NCI-H226 (cell line): ENCODE measurements around the gene NMT1.

Source experiments
- DNase-seq: peaks from one replicate; pipeline ENCODE4 v3.0.0-alpha.2; 2015

The NMT1 gene

DNA sequence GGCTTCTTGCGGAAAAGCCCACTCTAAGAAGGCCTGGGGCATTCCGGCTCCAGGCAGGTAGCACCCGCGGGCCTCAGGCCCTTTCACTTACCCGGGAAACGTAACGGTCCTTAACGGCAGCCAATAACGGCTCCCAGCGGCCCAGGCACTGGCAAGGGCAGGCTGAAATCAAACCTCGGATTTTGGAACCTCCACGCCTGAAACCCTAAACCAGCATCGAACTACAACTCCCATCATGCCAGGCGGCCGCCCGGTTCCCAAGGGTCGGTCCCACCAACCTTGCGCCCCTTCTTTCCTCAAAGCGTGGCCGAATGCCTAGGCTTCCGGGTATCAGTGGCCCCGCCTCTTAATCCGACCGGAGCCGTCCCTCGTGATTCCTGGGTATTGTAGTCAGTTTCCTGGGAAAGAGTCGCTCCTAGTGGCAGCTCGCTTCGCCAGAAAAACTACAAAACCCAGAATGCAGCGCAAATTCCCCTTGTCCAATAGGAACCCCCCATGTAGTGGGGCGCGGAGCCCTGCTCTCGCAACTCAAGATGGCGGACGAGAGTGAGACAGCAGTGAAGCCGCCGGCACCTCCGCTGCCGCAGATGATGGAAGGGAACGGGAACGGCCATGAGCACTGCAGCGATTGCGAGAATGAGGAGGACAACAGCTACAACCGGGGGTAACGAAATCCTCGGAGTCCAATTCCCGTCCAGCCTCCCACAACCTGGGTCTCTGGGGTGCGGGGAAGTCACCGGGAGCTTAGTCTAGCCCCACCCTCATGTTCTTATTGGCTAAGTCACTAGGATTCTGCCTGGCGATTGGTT, at the start of gene NMT1:
NMT1 (plus strand) TSS at position 521 of the 809 bp plus-strand sequence; CDS start at position 534, 13 bp downstream.
- DNase-seq: peak; percentile 99

DNA sequence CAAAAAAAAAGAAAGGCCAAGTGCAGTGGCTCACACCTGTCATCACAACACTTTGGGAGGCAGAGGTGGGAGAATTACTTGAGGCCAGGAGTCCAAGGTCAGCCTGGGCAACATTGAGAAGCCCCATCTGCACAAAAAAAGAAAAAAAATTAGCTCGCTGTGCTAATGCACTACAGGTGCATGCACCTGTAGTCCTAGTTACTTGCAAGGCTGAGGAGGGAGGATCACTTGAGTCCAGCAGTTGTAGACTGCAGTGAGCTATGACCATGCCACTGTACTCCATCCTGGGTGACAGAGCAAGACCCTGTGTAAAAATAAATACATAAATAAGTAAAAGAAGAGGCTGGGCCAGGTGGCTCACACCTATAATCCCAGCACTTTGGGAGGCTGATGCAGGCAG, 49.4 kb upstream of the NMT1 start:
- no peak for DNase-seq

DNA sequence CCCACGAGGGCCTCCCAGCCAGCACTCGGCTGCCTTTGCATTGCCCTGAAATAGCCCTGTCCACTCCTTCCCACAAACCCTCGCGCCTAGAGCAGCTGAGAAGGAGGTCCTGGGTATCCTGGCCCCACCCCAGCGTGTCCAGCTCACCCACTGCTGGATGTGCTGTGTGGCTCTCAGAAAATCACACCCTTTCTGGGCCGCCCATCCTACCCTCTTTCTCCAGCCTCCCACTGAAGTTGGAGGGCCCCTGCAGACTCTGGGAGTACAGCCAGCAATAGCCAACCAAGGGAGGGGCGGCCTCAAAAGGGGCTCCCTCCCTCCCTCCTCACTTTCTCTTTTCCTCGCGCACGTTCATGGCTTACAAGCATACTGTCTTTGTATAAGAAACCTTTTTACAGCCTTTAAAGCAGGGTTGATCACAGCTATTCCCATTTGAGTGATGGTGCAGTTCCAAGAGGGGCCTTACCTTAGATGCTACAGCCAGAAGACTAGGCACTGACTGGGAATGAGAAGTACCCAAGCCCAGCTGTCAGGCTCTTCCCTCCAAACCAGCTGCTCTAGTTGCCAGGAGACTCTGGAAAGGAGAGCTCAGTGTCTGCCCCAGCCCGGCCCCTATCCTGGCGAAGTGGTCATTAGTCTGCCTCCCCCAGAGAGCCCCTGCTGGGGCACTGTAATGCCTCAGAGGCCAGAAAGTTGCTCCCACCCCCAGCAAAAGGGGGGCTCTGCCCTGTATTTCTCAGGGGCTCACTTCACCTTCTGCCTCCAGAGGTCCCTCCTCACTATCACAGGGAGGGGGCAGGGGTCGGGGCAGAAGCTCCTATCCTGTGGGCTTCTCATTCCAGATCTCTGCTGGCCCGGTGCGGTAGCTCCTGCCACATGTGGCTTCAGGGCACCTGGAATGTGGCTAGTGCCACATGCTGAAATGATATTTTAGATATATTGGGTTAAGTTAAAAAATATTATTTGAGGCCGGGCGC, 47.8 kb upstream of the NMT1 start:
- no peak for DNase-seq

DNA sequence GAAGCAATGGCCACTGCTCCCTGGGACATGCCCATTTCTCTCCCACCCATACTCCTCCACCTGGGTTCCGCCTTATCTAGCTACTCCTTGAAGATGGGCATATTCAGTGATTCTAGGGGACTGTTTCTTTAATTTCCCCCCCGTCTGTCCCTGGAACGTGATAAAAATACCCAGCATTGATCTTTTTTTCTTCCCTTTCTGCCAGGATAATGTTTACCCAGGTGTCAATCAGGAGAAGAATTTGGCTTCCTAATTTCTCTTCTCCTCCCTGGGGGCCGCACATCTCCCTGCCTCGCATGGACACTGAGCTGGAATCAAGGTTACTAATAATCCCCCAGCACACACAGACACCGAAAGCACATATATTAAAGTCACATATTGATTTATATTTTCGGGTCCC, 44.9 kb upstream of the NMT1 start:
- DNase-seq: no peak

DNA sequence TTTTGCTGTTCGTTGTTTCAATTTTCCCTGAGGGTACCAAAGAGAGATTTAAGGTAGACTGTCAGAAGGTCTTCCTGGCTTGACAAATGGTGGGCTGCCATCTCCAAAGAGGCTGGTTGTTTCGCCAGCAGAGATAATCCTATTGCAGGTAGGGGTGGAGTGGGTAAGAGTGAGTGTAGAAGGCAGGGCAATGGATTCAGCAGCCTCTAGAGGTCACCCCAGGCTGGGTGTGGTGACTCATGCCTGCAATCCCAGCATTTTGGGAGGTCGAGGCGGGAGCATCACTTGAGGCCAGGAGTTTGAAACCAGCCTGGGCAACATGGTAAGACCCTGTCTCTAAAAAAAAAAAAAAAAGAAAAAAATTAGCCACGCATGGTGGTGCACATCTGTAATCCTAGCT, 44.3 kb upstream of the NMT1 start:
- DNase-seq: peak; percentile 29

DNA sequence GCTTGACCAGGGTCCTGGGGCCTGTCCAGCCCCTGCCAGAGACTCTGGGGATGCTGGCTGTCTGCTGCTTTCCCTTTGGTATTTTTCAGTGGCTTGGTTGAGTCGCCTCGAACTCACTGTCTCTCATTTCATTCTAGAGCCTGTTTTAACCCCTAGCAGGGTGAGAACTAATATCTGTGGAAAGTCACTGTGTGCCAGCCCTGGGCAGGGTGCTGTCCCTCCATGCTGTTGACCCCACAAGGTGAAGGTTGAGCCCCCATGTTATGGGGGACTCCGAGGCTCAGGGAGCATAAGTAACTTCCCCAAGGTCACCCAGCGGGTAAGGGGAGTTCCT, 42.6 kb upstream of the NMT1 start:
- DNase-seq: no peak

DNA sequence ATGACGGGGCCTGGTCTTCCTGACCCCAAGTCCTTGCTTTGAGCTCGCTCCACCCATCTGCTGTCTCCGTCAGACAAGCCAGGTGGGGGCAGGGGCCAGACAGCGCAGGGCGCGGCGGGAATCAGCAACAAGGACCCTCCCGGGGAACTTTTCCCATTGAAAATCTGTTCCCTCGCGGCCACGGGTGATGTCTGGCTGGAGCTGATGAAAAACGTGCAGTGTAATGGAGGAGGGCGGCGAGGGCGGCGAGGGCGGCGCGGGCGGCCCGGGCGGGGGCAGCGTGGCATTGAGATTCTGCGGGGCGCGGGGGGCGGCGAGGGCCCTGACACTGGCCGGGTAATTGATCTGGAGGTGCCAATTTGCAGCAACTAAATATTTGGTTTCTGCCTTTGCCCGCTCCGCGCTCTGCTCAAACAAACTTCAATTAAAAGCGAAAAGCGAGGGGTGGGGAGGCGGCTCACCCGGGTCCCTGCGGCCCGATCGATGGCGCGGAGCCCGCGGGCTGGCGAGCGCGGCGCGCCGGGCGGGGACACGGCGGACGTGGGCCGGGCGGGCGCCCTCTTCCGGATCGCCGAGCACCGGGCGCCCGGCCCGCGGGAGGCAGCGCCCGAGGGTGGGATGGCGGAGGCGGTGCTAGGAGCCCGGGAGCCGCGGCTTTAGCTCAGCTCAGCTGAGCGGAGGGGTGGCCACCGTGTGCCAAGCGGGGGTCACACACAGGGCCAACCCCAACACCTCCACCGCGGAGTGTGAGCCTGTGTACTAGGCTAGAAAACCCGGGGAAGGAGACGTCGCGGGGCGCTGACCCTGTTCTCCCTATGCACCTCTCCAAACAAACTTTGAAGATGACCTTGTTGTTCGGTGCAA, 42.0 kb upstream of the NMT1 start:
- DNase-seq: peak; percentile 48

DNA sequence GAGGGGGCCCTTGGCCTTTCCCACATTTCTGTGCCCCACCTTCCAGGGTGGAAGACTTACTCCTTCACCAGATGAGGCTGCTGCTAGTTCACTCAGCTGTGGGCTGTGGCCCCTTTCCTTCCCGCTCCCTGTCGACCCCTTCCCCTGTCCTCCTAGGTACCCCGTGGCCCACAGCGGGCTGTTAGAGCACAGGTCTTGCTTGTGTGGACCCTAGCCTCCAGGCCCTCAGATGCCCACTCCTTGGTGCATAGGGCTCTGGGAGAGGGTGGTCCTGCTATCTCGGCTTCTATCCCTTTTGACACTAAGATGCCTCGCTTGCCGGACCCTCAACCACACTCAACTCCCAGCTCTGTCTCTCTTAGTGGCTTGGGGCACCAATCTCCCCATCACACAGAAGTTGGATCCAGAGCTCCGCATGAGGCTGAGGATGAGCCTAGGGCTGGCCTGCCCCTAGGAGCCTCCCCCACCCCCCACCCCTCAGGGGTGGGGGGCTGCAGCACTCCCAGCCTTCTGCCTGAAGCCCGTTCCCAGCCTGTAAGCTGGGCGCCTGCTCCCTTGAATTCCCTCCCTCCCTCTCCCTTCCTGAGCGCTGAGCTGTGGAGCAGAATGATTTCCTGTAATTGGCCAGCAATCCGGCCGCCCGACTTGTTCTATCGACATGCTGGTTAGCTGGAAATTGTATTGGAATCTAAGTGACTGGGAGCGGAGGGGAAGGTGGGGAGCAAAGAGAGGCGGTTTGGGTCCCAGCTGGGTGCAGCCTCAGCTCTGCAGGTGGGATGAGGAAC, 40.6 kb upstream of the NMT1 start:
- no peak for DNase-seq

DNA sequence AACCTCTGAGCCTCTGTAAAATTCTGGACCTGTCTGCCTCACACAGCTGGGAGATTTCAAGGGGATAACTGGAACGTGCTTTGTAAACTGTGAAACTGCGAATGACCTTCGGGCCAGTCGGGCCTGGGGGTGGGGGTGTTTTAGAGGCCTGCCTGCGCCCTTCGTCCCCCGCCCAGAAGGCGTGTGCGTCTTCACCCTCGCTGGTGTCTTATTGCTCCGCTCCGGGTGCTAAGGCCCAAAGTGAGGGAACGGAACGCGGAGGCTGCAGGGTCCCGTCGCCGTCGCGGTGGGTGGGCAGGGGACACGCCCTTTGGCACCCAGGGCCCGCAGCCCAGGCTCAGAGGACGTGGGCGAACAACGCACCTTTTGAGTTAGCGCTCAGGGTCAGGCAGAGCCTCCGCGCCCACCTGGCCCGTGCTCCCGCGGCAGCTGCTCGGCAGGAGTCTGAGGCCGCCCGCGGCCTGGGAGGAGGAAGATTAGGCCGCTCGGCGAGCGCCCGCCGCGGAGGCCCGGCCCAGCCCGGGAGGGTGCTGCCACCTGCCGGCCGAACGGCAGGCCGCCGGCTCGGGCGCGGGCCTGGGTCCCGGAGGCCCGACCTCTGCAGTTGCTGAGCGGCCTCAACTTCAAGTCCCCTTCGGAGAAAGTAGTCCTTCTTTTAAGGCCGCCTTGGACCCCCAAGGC, 39.4 kb upstream of the NMT1 start:
- peak; percentile 36 for DNase-seq

DNA sequence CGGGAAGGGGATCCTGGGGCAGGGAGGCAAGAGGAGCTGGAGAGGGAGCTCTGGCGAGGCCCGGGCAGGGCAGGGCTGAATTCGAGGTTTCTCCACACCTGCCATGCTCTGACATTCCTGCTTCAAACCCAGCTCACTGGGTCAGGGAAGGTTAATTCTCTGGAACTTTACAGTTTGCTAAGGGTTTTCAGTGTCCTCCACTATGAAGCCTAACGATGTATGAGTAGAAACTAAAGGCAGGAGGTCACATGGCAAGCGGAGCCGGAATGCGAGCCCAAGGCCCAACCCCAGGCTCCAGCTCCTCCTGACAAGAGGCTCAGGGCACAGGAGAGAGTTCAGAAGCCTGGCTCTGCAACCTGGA, 38.8 kb upstream of the NMT1 start:
- DNase-seq: no peak

DNA sequence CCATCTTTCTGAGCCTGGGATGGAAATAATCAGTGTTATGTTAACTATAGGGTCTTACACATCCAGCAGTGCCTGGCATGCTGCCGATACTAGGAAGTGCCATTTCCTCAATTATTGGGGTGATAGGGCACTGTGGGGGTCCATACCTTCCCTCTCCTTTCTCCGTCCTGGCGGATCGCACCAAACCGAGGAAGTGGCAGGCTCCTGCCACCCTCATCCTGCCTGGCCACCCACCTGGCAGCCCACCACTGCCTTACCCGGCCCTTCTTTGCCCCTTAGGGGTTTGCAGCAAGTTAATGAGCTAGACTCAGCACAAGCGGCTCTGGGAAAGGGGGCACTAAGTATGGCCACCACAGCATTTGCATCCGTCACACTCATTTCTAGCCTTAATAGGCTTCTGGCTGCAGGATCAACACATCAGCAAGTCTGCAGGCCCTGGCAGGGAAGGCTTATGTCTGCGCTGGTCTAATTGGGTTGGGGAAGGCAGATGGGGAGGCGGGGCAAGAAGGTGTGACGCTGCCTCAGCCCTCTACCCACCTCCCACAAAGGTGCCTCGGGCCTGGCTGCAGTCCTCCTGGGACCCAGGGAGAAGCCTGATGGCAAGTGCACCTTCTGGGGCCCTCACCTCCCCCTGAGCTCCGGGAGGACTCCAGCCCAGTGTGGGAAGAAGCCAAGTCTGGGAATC, 38.3 kb upstream of the NMT1 start:
- DNase-seq: no peak

DNA sequence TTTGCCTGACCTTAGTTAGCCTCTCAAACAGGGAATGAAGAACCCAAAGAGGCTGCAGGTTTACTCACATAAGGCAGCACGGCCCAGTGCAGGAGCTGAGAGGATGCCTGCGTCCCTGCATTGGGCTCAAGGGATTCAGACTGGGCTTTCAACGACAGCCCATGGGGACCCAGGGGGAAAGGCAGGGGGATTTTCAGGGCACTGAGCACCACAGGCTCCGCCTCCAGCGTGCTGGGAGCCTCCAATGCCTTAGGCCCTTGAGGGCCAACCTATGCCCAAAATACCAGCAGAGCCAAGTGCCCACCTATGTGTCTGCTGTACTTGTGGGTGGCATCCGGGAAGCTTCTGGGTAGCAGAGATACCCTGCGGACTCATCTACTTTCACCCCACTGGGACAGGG, 32.0 kb upstream of the NMT1 start:
- DNase-seq: no peak

DNA sequence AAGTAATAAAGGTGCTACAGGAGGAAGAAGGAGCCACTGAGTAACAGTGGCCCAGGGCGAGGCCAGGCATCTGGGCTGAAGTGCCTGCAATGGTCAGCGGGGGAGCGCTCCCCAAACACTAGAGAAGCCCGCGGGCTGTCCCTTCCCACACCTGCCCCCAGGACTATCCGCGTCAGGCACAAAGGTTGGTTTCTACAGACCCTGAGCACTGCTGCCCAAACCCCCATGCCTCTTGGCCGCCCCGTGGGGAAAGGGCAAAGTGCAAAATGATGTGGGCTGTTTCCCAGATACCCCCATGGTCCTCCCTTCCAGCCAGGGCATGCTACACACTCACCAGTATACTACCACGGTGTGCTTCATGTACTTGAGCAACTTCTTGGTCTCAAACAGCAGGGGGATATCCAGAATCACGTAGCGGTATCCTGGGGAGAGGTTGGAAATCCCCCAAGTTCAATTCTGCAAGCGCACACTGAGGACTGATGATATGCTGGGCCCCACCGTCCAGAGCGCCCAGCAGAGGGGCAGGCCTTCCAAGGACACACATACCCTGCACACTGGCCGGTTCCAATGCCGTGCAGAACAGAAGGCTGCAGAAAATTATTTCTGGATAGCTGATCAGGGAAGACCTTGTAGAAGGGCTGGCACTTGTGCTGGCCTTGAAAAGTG, 31.2 kb upstream of the NMT1 start:
- no peak for DNase-seq

DNA sequence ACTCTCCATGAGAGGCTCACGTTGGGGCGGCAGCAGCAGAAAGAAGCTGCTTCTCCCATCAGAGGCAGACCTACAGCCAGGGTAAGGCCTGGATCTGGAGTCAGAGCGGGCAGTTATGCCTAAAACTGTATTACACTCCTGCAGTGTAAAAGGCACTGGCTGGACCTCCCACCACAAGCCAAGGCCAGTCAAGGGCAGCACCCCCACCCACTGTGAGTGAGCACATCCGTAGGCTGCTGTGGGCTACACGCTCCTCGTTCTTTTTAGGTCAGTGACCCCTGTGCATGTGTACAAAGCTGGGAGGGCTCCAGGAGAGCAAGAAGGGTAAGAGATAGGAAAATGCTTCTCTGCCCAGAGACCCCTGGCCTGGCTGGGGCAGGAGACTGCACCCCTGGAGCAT, 30.4 kb upstream of the NMT1 start:
- no peak for DNase-seq

DNA sequence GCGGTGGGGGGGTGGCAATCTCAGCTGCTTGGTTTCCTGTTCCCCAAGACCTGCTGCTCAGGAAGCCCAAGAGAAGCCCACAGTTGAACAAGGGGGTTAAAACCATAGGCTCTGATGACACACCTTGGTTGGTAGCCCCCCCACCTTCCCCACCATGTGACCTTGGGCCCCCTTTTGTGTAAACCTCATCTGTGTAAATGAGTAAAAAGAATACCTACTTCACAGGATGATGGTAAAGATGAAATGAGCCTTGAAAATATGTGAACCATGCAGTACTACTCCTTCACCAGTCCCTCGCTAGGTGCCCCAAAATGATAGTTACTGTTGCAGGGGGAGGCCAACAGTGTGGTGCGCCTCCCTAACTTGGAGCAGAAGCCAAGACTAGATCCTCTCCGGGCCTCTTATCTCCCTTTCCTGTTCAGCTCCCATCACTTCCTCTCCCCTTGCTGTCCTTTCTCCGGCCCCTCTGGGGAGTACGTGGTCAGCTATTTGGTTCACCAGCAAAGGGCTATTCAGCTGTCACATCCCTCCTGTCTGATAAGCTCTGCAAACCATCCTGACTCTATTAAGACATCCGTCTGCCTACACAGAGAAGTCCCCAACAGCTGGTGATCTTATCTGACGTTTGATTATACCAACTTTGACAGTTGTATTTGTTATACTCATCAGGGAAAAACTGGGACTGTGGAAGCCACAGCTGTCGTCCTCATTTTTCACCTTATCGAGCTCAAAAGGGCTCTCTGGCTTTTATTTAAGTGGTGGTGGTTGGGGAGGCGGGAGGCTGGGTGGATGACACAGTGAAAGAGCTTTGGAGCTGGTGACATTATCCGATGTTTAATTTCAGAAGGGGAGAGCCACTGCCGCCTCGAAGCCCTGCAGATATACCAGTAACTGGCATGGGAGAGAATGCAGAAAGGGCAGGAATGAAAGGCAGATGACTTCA, 29.6 kb upstream of the NMT1 start:
- no peak for DNase-seq

DNA sequence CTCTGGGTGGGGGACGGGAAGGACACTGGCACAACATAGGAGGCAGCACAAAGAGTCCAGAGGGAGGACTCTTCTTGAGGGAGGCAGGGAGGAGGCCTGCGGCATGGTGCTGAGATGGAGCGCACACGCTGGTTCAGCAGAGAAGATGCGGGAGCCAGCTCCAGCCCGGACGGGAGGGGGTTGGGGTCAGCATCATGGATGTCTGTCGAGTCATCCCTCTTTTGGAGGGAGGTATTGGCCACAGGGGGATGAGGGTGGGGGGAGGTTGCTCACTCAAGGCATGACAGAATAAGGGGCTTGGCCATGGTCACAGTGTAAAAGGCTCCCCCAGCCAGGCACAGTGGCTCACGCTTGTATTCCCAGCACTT, 29.0 kb upstream of the NMT1 start:
- no peak for DNase-seq

DNA sequence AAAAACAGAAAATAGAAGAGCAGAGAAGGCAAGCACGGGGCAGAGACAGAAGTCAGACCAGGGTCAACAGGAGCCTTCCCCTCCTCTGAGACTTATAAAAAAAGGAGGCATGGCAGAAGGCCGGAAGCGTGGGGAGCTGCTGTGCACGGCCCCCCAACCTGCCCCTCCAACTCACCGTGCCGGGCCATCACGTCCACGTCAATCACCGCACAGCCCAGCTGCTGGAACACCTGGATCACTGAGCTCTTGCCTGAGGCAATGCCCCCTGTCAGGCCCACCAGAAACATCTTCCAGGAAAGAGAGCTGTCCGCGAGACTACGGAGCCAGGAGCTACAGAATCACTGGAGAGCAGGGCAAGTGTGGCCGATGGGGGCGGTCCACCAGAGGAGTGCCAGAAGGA, 26.5 kb upstream of the NMT1 start:
- no peak for DNase-seq

DNA sequence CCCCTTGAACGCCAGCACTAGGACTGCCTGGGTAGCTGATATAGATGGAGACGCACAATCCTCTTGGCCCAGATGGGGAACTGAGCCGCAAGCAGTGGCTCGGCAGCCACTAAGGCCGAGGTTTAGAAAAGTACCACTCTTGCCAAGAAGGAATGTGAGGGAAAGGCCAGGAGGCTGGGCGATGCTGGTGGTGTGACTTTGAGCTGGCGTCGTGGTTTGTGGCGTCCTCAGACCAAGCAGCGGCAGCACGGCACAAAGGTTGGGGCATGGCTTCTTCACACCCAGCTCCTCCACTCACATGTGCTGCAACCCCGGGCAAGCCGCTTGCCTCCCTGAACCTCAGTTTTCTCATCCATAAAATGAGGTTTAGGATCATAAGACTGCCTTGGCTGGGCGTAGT, 25.3 kb upstream of the NMT1 start:
- no peak for DNase-seq

DNA sequence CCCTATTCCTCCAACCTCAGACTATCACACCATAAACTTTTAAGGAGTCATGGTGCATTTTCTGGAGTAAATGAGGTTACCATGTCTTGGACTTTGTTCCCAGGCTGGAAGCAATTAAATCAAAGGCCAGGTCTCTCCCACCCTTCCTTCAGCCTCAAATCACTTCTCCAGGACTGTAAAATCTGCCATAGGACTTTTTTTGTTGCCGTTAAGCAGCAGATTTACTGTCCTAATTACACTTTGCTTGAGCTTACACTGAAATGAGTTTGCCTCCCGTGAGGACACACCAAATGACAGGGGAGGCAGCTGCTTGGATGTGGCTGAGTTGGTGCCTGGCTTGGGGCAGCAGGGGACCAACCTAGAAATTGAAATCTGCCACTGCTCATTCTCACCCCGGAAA, 24.4 kb upstream of the NMT1 start:
- no peak for DNase-seq
